ENCODE results near the gene SYNDIG1.

- TF ChIP-seq EZH2 (IDR thresholded peaks at IDR 0.05; ENCODE audit: borderline replicate concordance, insufficient read depth, low read depth, low read length, poor library complexity, severe bottlenecking) = no peak
- no peak for TF ChIP-seq CTCF (IDR thresholded peaks at IDR 0.05)
Observed at GRCh38 chr20:24587384-24588046, 118.1 kb downstream of the SYNDIG1 start.
